ENCODE data around the gene SLC12A6. TPM values are rescaled to one million over a fixed set of nuclear protein-coding genes. Genes with fewer than 3 reads are reported as not detected.
"Not testable (repeated sequence)": the region's sequence is repeated elsewhere in the genome, so short reads cannot be mapped to it uniquely, and the experiment has no call there.

The SLC12A6 gene
- polyA plus RNA-seq, 1 experiment, result 19.1 TPM

DNA sequence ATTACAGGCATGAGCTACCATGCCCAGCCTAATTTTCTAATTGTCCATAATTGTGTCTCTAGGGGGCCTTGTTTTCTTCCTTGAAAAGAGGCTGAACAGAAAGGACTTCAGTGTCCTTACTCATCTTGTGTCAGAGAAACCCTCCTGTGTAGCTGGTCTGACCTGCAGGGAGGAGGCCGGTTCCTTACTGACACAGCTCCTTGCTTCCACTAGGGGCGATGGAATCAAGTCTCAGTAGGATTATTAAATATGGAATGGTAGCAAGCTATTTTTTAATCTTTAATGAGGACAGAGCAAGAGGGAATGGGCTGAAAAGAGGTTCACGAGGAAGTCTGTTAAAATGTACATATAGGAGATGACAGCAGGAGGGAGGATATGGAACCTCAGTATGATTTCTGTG, 20.8 kb upstream of the SLC12A6 start:
- no peaks in the 10 kb centered on the region for H3K27me3 ChIP-seq (ENCODE audit: control insufficient read depth, insufficient read depth, low read length)
- H3K9me3 ChIP-seq (ENCODE audit: control insufficient read depth, insufficient read depth, low read length), result no peaks in the 10 kb centered on the region
- ChIA-PET POLR2A (no interaction called here), CTCF (interaction anchor here (1.0 to 1.7 kb wide), 2 partner anchors 9 to 16 kb away, joined by 4 to 8 read pairs; partner anchors contain the start of genes LPCAT4, NOP10 and NUTM1)
- H3K4me3 ChIP-seq (ENCODE audit: low read depth, low read length), result no peak overlapping the region
- H3K27ac ChIP-seq (ENCODE audit: low read depth, low read length), result no peak overlapping the region
- no peak for DNase-seq (ENCODE audit: low read depth, low spot score)
- TF ChIP-seq, protein P1, sequence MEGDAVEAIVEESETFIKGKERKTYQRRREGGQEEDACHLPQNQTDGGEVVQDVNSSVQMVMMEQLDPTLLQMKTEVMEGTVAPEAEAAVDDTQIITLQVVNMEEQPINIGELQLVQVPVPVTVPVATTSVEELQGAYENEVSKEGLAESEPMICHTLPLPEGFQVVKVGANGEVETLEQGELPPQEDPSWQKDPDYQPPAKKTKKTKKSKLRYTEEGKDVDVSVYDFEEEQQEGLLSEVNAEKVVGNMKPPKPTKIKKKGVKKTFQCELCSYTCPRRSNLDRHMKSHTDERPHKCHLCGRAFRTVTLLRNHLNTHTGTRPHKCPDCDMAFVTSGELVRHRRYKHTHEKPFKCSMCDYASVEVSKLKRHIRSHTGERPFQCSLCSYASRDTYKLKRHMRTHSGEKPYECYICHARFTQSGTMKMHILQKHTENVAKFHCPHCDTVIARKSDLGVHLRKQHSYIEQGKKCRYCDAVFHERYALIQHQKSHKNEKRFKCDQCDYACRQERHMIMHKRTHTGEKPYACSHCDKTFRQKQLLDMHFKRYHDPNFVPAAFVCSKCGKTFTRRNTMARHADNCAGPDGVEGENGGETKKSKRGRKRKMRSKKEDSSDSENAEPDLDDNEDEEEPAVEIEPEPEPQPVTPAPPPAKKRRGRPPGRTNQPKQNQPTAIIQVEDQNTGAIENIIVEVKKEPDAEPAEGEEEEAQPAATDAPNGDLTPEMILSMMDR (IDR thresholded peaks at IDR 0.05; ENCODE audit: low read depth, low read length), result peak; percentile 34; the same call in 1 of the 2 replicates

DNA sequence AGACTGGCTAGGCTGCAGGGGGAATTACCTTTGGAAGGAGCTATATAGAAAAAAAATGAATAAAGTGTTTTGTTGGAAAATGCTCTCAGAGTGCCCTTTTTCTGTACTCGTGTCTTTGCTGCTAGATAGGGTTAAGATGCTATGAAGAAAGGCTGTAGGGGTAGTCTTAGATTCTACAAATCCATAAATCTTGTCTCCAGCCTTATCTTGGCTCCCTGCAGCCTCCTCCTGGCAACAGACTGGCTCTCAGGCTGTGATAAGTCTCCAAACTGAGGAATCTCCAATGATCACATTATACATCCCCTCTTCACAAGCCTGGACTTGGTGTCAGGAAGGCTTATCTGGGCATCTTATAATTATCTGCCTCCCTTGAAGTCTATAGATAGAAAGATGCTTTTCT, 20.1 kb upstream of the SLC12A6 start:
- Histone ChIP-seq H3K27me3 (ENCODE audit: control insufficient read depth, insufficient read depth, low read length) (no peaks in the 10 kb centered on the region), H3K4me3 (ENCODE audit: low read depth, low read length) (no peak overlapping the region), H3K27ac (ENCODE audit: low read depth, low read length) (no peak overlapping the region), H3K9me3 (ENCODE audit: control insufficient read depth, insufficient read depth, low read length) (no peaks in the 10 kb centered on the region)
- ChIA-PET POLR2A (no interaction called here), CTCF (interaction anchor here (1.0 to 1.7 kb wide), 2 partner anchors 10 to 15 kb away, joined by 4 to 8 read pairs; partner anchors contain the start of genes LPCAT4, NOP10 and NUTM1)
- TF ChIP-seq, protein P1 (IDR thresholded peaks at IDR 0.05; ENCODE audit: low read depth, low read length), result no peak
- no peak for DNase-seq (ENCODE audit: low read depth, low spot score)

DNA sequence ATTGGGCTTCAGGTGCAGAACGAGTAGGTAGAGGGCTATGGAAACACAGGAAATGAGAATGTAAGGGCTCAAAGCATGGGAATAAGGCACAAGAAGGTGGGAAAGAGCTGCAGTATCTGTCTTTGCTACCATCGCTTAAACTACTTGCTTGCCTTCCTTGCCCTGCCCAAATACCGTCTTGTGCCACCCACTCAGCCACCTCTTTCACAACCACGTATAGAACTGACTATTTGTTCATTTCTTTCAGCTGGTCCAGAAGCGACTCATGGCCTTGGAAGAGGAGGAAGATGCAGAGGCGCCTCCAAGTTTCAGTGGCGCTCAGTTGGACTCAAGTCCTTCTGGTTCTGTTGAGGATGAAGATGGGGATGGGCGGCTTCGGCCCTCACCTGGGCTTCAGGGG, 17.7 kb upstream of the SLC12A6 start:
- no peaks in the 10 kb centered on the region for H3K9me3 ChIP-seq (ENCODE audit: control insufficient read depth, insufficient read depth, low read length)
- TF ChIP-seq, protein P1 (IDR thresholded peaks at IDR 0.05; ENCODE audit: low read depth, low read length), result no peak
- H3K4me3 ChIP-seq (ENCODE audit: low read depth, low read length), result no peak overlapping the region
- no peak for DNase-seq (ENCODE audit: low read depth, low spot score)
- CTCF ChIA-PET, result interaction anchor here (1.1 to 2.2 kb wide), 2 partner anchors 12 to 114 kb away, joined by 3 to 7 read pairs; partner anchors contain the start of genes NOP10 and NUTM1
- POLR2A ChIA-PET, result no interaction called here
- no peaks in the 10 kb centered on the region for H3K27me3 ChIP-seq (ENCODE audit: control insufficient read depth, insufficient read depth, low read length)
- no peak overlapping the region for H3K27ac ChIP-seq (ENCODE audit: low read depth, low read length)

- ChIA-PET POLR2A (no interaction called here), CTCF (interaction anchor here (1.1 to 2.8 kb wide), 3 partner anchors 11 to 113 kb away, joined by 3 to 7 read pairs (median 7); partner anchors contain the start of genes LPCAT4, NOP10 and NUTM1)
- Histone ChIP-seq H3K4me3 (ENCODE audit: low read depth, low read length) (no peak overlapping the region), H3K27ac (ENCODE audit: low read depth, low read length) (no peak overlapping the region), H3K27me3 (ENCODE audit: control insufficient read depth, insufficient read depth, low read length) (no peaks in the 10 kb centered on the region), H3K9me3 (ENCODE audit: control insufficient read depth, insufficient read depth, low read length) (no peaks in the 10 kb centered on the region)
- TF ChIP-seq, protein P1 (IDR thresholded peaks at IDR 0.05; ENCODE audit: low read depth, low read length), result no peak
- DNase-seq (ENCODE audit: low read depth, low spot score), result no peak
Observed at GRCh38 chr15:34354286-34354685, 16.7 kb upstream of the SLC12A6 start.

GRCh38 chr15:34353627-34354026, 16.0 kb upstream of the SLC12A6 start:
- Histone ChIP-seq H3K9me3 (ENCODE audit: control insufficient read depth, insufficient read depth, low read length) (no peaks in the 10 kb centered on the region), H3K27ac (ENCODE audit: low read depth, low read length) (no peak overlapping the region), H3K4me3 (ENCODE audit: low read depth, low read length) (no peak overlapping the region), H3K27me3 (ENCODE audit: control insufficient read depth, insufficient read depth, low read length) (no peaks in the 10 kb centered on the region)
- no peak for DNase-seq (ENCODE audit: low read depth, low spot score)
- ChIA-PET POLR2A (no interaction called here), CTCF (interaction anchor here (2.2 to 2.8 kb wide), 2 partner anchors 10 to 13 kb away, joined by 7 read pairs; partner anchors contain the start of genes LPCAT4, NOP10 and NUTM1)
- TF ChIP-seq, protein P1 (IDR thresholded peaks at IDR 0.05; ENCODE audit: low read depth, low read length), result no peak

GRCh38 chr15:34352996-34353395, 15.4 kb upstream of the SLC12A6 start:
- H3K27ac ChIP-seq (ENCODE audit: low read depth, low read length); DNase-seq (ENCODE audit: low read depth, low spot score); H3K4me3 ChIP-seq (ENCODE audit: low read depth, low read length); H3K27me3 ChIP-seq (ENCODE audit: control insufficient read depth, insufficient read depth, low read length); H3K9me3 ChIP-seq (ENCODE audit: control insufficient read depth, insufficient read depth, low read length): not testable (repeated sequence)
- ChIA-PET CTCF (interaction anchor here (2.8 kb wide), 1 partner anchor 14 kb away, joined by 7 read pairs; the partner anchor contains the start of gene LPCAT4), POLR2A (interaction anchor here (0.6 kb wide), 1 partner anchor 10 kb away, joined by 3 read pairs; the partner anchor contains the start of gene NOP10)

Data from AG04450 (cell line).